GM23338 (cell line): ENCODE data around the gene AREL1.

Experiments
- TF ChIP-seq, protein P1 (sequence below), 2 experiments: fragments of 200-600 bp in 1 of 2; sonication (generic) in 1 of 2; conservative IDR thresholded peaks; 2 replicates each; pipeline versions ENCODE4 v1.5.1 to v1.6.1; 2016 to 2017; ENCODE audit warnings: antibody characterized with exemption in 2 of 2, low read depth in 2 of 2, mild to moderate bottlenecking in 2 of 2, moderate library complexity in 1 of 2
- TF ChIP-seq, protein P2 (sequence below): IDR thresholded peaks from one replicate; pipeline ENCODE4 v1.6.1; 2018; ENCODE audit warnings: antibody characterized with exemption; ENCODE audit not compliant: unreplicated experiment

DNA sequence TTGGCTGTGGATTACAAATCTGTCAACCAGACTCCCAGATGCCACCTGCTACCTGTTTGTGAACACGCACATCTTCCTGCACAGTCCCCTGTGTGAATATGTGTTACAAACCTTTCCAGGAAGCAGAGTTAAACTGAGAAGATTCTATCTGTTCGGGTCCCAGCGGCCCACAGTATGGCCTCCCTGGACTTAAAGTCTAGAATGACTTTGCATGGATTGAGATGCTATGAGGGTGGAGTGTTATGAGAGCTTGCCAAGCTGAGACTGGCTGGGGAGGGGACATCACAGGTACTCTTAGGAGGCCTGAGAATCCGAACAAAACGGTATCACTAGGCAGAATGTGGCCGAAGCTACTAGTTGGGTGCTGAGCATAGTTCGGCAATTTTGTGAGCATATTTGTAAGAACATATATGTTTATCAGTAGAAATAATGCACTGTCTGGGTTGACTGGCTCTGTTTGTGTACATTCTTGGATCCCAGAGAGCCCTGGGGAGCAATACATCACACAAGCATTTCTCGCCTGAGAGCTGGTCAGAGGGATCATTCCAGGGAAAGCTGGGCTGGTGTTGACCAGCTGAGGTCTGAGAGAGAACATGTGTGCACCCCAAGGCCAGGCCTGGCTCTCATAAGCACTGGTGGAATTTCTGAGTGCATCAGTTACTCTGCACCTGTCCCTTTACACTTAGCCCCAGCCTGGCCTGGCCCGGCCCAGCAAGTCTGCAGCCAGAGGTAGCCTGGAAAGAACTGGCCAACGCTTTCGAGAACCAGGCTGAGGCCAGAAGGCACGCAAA is 71.1 kb downstream of the AREL1 start:
- TF ChIP-seq, protein P1, sequence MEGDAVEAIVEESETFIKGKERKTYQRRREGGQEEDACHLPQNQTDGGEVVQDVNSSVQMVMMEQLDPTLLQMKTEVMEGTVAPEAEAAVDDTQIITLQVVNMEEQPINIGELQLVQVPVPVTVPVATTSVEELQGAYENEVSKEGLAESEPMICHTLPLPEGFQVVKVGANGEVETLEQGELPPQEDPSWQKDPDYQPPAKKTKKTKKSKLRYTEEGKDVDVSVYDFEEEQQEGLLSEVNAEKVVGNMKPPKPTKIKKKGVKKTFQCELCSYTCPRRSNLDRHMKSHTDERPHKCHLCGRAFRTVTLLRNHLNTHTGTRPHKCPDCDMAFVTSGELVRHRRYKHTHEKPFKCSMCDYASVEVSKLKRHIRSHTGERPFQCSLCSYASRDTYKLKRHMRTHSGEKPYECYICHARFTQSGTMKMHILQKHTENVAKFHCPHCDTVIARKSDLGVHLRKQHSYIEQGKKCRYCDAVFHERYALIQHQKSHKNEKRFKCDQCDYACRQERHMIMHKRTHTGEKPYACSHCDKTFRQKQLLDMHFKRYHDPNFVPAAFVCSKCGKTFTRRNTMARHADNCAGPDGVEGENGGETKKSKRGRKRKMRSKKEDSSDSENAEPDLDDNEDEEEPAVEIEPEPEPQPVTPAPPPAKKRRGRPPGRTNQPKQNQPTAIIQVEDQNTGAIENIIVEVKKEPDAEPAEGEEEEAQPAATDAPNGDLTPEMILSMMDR (conservative IDR thresholded peaks at IDR 0.05; ENCODE audit: low read depth in 2 of 2), result no peak
- TF ChIP-seq, protein P2, sequence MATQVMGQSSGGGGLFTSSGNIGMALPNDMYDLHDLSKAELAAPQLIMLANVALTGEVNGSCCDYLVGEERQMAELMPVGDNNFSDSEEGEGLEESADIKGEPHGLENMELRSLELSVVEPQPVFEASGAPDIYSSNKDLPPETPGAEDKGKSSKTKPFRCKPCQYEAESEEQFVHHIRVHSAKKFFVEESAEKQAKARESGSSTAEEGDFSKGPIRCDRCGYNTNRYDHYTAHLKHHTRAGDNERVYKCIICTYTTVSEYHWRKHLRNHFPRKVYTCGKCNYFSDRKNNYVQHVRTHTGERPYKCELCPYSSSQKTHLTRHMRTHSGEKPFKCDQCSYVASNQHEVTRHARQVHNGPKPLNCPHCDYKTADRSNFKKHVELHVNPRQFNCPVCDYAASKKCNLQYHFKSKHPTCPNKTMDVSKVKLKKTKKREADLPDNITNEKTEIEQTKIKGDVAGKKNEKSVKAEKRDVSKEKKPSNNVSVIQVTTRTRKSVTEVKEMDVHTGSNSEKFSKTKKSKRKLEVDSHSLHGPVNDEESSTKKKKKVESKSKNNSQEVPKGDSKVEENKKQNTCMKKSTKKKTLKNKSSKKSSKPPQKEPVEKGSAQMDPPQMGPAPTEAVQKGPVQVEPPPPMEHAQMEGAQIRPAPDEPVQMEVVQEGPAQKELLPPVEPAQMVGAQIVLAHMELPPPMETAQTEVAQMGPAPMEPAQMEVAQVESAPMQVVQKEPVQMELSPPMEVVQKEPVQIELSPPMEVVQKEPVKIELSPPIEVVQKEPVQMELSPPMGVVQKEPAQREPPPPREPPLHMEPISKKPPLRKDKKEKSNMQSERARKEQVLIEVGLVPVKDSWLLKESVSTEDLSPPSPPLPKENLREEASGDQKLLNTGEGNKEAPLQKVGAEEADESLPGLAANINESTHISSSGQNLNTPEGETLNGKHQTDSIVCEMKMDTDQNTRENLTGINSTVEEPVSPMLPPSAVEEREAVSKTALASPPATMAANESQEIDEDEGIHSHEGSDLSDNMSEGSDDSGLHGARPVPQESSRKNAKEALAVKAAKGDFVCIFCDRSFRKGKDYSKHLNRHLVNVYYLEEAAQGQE, result no peak
